Liver (tissue), 3 donors: ENCODE data around the gene MMP8.

ENCODE experiments used
- FOXA1 ChIP-seq: IDR thresholded peaks from 2 replicates; pipeline ENCODE4 v1.6.1; 2016; ENCODE audit warnings: antibody characterized with exemption
- FOXA2 ChIP-seq: IDR thresholded peaks from 2 replicates; pipeline ENCODE4 v1.6.1; 2016; ENCODE audit warnings: antibody characterized with exemption
- GABPA ChIP-seq, 2 donors: IDR thresholded peaks in 1 of 2; conservative IDR thresholded peaks in 1 of 2; 2 replicates each; pipeline ENCODE4 v1.6.1; 2016; ENCODE audit warnings: antibody characterized with exemption in 2 of 2, mild to moderate bottlenecking in 1 of 2, moderate library complexity in 1 of 2
- HNF4G ChIP-seq: IDR thresholded peaks from 2 replicates; pipeline ENCODE4 v1.6.1; 2016; ENCODE audit warnings: antibody characterized with exemption
- JUND ChIP-seq, 2 donors: IDR thresholded peaks; 2 replicates each; pipeline ENCODE4 v1.6.1; 2016; ENCODE audit warnings: antibody characterized with exemption in 2 of 2
- MAX ChIP-seq: IDR thresholded peaks from 2 replicates; pipeline ENCODE4 v1.6.1; 2016; ENCODE audit warnings: antibody characterized with exemption
- RAD21 ChIP-seq, 2 donors: IDR thresholded peaks; 2 replicates each; pipeline ENCODE4 v1.6.1; 2016; ENCODE audit warnings: antibody characterized with exemption in 2 of 2, mild to moderate bottlenecking in 2 of 2
- RXRA ChIP-seq, 2 donors: IDR thresholded peaks; 2 replicates each; pipeline ENCODE4 v1.6.1; 2017 to 2018; ENCODE audit warnings: antibody characterized with exemption in 2 of 2, mild to moderate bottlenecking in 1 of 2
- SP1 ChIP-seq: IDR thresholded peaks from 2 replicates; pipeline ENCODE4 v1.6.1; 2018; ENCODE audit warnings: antibody characterized with exemption, mild to moderate bottlenecking
- ZBTB33 ChIP-seq: IDR thresholded peaks from 2 replicates; pipeline ENCODE4 v1.6.1; 2016; ENCODE audit warnings: antibody characterized with exemption
- TF ChIP-seq, protein P1 (sequence below): fragments of 150-350 bp; IDR thresholded peaks from 2 replicates; pipeline ENCODE4 v1.5.1; 2017; ENCODE audit warnings: improper control_type of control experiment, low read depth, low read length; ENCODE audit not compliant: missing input control
- donor health status: healthy.
- donor health status: healthy.

DNA sequence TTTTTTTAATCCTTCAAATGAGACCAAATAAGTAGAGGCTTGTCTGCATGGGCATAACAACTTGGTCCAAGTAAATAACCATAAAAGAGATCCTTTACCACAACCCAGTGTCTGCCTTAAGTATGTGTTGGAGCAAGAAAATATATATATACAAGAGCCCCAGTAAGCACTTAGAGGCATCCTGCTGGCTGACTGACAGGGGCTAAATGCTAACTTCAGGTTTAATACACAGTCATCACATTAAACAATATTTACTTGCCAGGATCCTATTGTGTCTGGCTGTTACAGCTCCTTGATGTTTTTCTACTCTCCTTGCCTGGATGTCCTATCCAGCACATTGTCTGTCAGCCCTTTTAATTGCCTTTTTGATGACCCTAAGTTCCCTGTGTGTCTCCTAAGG is 62.1 kb downstream of the MMP8 start:
- TF ChIP-seq GABPA (IDR thresholded peaks at IDR 0.05 in 1 of 2, conservative IDR thresholded peaks at IDR 0.05 in 1 of 2) (no peak), RAD21 (IDR thresholded peaks at IDR 0.05) (no peak), MAX (no peak), ZBTB33 (no peak), FOXA2 (no peak), RXRA (IDR thresholded peaks at IDR 0.05) (no peak), SP1 (no peak), JUND (IDR thresholded peaks at IDR 0.05) (no peak), HNF4G (no peak), FOXA1 (no peak)
- TF ChIP-seq, protein P1, sequence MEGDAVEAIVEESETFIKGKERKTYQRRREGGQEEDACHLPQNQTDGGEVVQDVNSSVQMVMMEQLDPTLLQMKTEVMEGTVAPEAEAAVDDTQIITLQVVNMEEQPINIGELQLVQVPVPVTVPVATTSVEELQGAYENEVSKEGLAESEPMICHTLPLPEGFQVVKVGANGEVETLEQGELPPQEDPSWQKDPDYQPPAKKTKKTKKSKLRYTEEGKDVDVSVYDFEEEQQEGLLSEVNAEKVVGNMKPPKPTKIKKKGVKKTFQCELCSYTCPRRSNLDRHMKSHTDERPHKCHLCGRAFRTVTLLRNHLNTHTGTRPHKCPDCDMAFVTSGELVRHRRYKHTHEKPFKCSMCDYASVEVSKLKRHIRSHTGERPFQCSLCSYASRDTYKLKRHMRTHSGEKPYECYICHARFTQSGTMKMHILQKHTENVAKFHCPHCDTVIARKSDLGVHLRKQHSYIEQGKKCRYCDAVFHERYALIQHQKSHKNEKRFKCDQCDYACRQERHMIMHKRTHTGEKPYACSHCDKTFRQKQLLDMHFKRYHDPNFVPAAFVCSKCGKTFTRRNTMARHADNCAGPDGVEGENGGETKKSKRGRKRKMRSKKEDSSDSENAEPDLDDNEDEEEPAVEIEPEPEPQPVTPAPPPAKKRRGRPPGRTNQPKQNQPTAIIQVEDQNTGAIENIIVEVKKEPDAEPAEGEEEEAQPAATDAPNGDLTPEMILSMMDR = no peak
